MG63 (cell line): ENCODE results near the gene PLEKHM3. TPM values are rescaled to one million over a fixed set of nuclear protein-coding genes. Genes with fewer than 3 reads are reported as not detected.

Source experiments
- DNase-seq: peaks from one replicate; pipeline ENCODE4 v3.0.0-alpha.2; 2020
- H3K27me3 ChIP-seq: fragments of 250-450 bp; sonication (Bioruptor Pico); 2 replicates; pipeline ENCODE4 v1.5.1; 2020; ENCODE audit warnings: mild to moderate bottlenecking, moderate library complexity
- H3K36me3 ChIP-seq: fragments of 250-450 bp; sonication (Bioruptor Pico); 2 replicates; pipeline ENCODE4 v1.5.1; 2020; ENCODE audit warnings: mild to moderate bottlenecking, moderate library complexity
- H3K4me3 ChIP-seq: fragments of 250-450 bp; sonication (Bioruptor Pico); 2 replicates; pipeline ENCODE4 v1.5.1; 2020; ENCODE audit warnings: mild to moderate bottlenecking, moderate library complexity
- H3K9me3 ChIP-seq: fragments of 250-450 bp; sonication (Bioruptor Pico); 2 replicates; pipeline ENCODE4 v1.5.1; 2020; ENCODE audit warnings: mild to moderate bottlenecking, moderate library complexity
- total RNA-seq: library from RNA; depleted of rRNA; stranded (reverse); fragments of >200 nt; shearing (Covaris generic); gene quantifications from 2 replicates; pipeline ENCODE4 v1.2.3, GENCODE V29; 2014; ENCODE audit warnings: low replicate concordance

The PLEKHM3 gene
- total RNA-seq, 1 experiment from 2014 or later = 6.4 TPM

DNA sequence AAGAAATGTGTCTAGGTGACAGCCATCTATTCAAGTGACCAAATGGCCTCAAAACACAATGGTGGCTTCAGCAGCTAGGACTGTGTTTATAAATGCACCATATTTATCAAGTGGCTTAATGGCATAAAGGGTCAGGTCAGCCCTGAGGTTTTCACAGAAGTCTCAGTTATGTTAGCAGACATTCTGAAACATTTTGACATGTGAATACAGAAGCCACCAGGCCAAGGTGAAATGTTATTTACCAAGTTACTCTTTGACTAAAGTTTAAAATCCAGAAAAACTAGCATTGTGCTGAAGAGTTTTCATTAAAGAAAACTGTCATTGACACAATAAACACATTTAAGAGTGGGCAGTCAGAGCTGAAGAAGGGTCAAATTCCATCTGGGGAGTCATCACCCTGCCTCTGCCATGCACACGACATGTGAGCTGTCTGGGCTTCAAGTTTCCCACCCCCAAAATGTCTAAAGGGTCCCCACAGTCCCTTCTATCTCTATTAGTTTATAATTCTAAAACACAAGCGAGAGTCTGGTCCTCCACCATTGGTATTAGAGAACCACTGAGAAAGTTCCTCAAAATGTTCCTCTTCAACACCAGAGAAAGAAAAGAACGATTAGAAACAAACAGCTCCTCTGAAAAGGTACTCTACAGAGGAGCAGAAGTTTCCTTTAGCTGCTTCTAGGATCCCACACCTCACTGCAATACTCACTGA, 178.1 kb downstream of the PLEKHM3 start:
- H3K27me3 ChIP-seq = no peaks in the 10 kb centered on the region
- H3K36me3 ChIP-seq = no peaks in the 10 kb centered on the region
- DNase-seq = no peak
- no peaks in the 10 kb centered on the region for H3K9me3 ChIP-seq
- no peak overlapping the region for H3K4me3 ChIP-seq

DNA sequence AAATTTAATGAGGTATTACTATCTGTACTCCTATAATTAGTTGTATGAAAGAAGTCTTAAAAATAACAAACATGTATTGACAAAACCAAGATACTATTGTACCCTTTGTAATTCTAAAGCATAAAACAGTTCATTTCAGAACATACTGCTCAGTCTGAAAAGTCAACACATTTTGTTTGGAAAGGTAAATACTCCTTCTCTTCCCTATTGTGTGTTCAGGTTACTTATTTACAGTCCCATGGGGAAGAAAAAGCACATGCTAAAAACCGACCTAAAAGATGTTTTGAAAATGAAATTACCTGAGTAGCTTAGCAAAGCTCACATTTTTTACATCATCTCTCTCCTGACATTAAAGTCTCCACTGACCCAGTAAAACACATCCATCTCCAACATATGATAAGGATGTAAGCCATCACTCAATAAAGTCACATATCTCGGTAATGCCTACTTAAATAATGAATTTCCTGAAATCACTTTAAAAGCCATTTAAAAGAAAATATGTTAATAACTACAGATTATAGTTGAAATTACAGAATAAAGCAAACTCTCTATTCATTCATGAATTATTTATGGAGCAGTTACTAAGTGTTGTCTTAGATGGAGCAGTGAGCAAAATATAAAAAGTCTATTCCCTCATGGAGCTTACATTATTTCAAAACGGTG, 180.0 kb downstream of the PLEKHM3 start:
- Histone ChIP-seq H3K9me3 (no peaks in the 10 kb centered on the region), H3K27me3 (no peaks in the 10 kb centered on the region), H3K36me3 (no peaks in the 10 kb centered on the region), H3K4me3 (no peak overlapping the region)
- no peak for DNase-seq

DNA sequence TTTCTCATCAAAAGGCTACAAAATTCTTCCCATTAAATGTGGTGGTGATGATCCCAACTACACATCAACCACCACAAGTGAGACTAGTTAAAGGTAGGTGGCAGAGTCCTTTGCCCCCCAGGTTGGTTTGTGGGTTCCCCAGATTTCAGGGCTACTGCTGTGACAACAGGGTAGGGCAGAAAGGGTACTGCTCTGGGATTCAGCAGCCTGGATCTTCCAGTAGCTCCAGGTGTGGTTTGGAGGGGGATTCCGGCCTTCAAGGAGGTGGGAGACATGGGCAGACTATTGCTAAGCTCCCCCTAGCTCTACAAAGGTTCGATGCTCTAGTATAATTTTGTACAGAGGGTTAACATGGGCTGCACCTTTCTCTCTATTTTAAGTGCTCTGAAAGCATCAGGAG, 180.7 kb downstream of the PLEKHM3 start:
- Histone ChIP-seq H3K27me3 (no peaks in the 10 kb centered on the region), H3K4me3 (no peak overlapping the region), H3K36me3 (no peaks in the 10 kb centered on the region), H3K9me3 (no peaks in the 10 kb centered on the region)
- DNase-seq = no peak

DNA sequence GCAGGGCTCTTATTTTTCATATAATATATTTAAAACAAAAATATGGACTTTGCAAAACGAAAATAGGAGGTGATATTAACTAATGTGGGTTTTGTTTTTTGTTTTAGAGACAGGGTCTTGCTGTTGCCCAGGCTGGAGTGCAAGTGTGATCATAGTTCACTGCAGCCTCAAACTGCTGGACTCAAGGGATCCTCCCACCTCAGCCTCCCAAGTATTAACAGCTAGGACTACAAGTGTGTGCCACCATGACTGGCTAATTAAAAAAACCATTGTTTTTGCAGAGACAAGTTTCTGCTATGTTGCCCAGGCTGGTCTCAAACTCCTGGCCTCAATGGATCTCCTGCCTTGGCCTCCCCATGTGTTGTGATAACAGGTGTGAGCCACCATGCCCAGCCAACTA, 185.2 kb downstream of the PLEKHM3 start:
- Histone ChIP-seq H3K9me3 (no peaks in the 10 kb centered on the region), H3K27me3 (no peaks in the 10 kb centered on the region), H3K4me3 (no peak overlapping the region), H3K36me3 (no peaks in the 10 kb centered on the region; the same call in 1 of the 2 replicates)
- DNase-seq = no peak

DNA sequence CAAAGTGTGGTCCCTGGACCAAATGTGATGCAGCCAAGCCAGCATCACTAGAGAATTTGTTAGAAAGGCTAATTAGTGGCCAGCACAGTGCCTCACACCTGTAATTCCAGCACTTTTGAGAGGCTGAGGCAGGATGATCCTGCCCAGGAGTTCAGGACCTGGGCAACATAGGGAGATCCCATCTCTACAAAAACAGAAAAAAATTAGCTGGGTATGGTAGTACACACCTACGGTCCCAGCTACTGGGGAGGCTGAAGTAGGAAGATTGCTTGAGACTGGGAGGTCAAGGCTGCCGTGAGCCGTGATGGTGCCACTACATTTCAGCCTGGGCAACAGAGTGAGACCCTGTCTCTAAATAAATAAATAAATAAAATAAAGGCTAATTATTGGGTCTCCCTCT, 185.8 kb downstream of the PLEKHM3 start:
- no peaks in the 10 kb centered on the region for H3K27me3 ChIP-seq
- no peak overlapping the region for H3K4me3 ChIP-seq
- H3K36me3 ChIP-seq = no peaks in the 10 kb centered on the region; the same call in 1 of the 2 replicates
- no peak for DNase-seq
- H3K9me3 ChIP-seq = no peaks in the 10 kb centered on the region

DNA sequence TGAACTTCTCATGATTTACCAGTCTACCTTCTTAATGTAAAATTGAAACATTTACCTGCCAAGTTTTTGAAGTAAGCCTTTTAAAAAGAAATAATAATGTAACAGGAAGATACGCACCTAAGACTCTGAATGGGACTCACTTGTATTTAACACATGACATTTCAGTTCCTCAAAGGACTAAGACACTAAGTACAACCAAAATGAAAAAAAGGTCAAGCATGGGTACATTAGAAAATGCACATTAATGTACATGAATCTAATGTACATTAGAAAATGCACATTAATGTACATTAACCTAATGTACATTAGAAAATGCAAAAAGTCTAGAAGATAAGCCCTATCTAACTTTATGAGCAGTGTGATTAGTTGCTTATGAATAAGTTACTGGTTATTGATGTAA, 186.3 kb downstream of the PLEKHM3 start:
- no peaks in the 10 kb centered on the region; the same call in 1 of the 2 replicates for H3K36me3 ChIP-seq
- no peak for DNase-seq
- H3K9me3 ChIP-seq = no peaks in the 10 kb centered on the region
- H3K27me3 ChIP-seq = no peaks in the 10 kb centered on the region
- H3K4me3 ChIP-seq = no peak overlapping the region

DNA sequence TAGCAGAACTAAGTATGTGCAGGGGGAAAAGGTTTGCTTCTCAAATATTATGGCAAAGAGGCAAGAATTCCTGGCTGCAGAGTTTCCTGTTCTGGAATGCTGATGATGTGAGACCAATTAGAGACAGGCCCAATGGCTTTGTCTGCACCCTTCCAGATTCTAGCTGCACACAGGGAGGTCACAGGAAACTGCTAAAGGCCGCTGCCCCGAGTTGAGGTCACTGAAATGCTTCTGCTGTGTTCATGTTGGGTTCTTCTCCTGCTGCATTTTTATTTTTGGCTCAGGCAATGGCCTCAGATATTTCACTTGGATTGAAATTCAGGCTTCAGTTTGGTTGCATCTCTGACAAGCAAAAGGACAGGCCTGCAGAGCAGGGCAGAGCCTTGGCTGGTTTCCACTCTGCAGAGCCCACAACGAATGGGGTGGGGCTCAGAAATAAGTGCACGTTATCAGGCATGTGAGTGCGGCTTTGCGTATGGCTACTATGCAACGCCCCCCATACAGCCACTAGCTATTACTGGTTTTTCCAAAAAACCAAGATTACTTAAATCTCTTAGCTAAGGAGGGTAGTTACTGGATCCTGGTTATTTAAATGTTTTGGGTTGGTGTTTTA, 188.7 kb downstream of the PLEKHM3 start:
- Histone ChIP-seq H3K36me3 (no peaks in the 10 kb centered on the region; the same call in 1 of the 2 replicates), H3K27me3 (no peaks in the 10 kb centered on the region), H3K4me3 (no peak overlapping the region), H3K9me3 (no peaks in the 10 kb centered on the region)
- no peak for DNase-seq

DNA sequence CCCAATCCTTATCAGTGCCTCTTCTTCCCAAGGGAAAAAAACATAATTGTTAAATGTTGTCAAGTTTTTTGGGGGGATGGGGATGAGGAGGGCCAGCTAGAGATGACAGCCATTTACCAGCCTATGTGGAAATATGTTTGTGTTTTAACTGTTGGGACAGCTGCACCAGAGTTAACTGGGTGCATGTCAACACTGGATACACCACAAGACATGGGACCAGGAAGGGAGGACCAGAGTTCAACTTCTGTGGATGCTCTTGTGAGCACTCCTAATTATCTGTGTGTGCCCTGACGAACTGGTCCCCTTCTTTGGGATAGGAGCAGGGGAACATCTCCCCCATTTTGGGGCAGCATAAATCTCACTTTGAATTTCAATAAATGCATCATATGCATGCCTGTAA, 189.5 kb downstream of the PLEKHM3 start:
- no peak for DNase-seq
- Histone ChIP-seq H3K4me3 (no peak overlapping the region), H3K9me3 (no peaks in the 10 kb centered on the region), H3K36me3 (no peaks in the 10 kb centered on the region; the same call in 1 of the 2 replicates), H3K27me3 (no peaks in the 10 kb centered on the region)

DNA sequence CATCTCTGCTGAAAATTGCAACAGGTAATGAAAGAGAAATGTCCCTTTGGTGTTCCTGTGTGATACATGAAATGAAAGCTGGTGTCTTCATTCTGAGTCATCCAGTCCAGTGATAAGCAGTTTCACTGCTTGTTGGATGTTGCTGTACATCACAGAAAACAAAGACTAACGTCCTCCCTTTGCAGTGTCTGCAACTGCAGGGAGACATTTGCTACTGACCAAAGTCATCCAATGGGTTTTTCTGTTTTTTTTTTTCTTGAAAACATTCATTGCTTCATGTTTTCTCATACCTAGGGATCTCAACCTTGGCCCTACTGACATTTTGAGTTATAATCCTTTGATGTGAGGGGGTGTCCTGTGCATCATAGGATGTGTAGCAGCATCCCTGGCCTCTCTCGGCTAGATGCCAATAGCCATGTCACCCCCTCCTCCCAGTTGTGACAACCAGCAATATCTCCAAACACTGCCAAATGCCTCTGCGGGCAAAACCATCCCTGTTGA, 192.0 kb downstream of the PLEKHM3 start:
- H3K36me3 ChIP-seq = no peaks in the 10 kb centered on the region; the same call in 1 of the 2 replicates
- no peak overlapping the region for H3K4me3 ChIP-seq
- no peaks in the 10 kb centered on the region for H3K27me3 ChIP-seq
- DNase-seq = no peak
- no peaks in the 10 kb centered on the region for H3K9me3 ChIP-seq

DNA sequence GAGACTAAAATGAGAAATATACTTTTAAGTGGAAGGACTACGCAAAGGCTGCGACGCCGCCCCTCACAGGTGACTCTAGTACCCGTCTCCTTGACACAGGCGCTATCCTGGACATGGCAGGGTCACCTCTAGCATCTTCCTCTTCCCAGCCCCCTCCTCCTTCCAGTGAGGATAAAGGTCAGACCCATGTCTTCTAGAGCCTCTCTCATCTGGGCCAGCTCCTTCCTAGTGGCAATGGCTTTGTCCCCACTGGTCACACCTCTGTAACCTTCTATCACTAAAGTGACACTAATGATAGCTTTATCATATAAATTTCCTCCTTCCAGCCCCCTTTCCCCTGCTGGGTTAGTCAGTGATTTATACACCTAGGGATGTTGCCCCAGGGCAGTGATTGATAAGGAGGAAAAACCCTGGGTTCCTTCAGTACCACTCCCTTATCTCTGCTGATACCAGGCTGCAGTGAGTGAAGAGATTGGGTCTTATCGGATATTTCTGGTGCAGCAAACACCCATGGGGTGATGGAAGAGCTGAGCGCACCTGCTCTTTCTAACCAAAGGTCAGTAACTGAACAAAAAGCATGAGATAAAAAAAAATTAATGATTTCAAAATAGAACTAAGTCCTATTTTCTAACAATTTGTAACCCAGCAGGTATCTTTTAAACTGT, 193.6 kb downstream of the PLEKHM3 start:
- Histone ChIP-seq H3K27me3 (no peaks in the 10 kb centered on the region), H3K4me3 (no peak overlapping the region), H3K9me3 (no peaks in the 10 kb centered on the region), H3K36me3 (no peaks in the 10 kb centered on the region; the same call in 1 of the 2 replicates)
- DNase-seq = no peak

DNA sequence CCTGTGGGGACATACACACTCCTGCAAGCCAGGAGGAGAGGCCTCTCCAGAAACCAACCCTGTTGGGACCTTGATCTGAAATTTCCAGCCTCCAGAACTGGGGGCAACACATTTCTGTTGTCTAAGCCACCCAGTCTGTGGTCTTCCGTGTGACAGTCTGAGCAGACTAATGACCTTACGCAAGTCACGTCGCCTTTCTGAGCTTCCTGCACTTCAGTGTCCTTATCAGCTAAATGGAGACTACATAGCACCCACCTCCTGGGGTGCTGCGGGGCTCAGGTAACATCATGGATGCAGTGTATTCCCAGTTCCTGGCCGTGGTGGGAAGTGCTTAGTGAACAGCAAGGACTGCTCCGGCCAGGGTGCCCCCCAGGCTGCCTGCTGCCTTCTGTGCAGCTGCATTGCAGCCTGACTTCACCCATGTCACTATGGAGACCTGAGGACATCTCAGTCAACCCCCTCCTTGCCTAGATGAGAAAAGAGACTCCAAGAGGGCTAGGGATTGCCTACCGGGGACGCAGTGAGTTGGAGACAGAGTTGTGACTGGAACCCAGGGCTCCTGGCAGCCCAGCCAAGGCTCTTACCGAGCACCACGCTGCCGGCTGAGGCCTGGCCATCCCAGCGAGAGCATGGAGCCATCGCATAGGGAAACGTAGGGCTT, 194.4 kb downstream of the PLEKHM3 start:
- Histone ChIP-seq H3K4me3 (no peak overlapping the region), H3K27me3 (no peaks in the 10 kb centered on the region), H3K9me3 (no peaks in the 10 kb centered on the region), H3K36me3 (no peaks in the 10 kb centered on the region)
- no peak for DNase-seq

DNA sequence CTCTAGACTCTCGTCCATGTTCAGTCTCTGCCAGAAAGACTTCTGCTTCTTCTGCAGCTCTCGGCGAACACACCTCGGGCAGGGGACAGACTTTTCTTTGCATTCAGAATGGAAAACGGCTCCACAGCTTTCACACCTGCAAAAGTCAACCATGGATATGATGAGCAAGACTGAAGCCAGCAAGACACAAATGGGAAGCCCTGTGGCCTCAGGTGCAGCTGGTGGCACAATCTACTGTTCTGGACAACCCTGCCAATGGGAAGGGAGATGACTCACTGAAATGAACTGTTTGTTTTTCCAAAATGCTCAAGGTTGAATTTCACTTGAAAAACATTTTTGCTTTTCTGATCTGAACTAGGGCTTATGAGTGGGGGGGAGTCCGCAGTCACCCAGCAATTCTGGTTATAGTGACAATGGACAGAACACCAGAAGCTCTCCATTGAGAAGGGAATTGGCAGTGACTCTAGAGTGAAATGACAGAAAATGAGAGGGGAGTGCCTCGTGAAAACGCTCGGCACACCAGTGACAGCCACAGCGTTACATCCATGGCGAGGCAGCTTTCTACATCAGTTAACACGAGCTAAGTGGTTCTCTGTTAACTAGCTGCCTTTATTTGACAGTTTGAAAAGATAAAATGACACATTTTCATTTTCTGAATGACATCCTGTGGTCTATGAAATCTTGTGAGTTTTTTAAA, 196.8 kb downstream of the PLEKHM3 start:
- no peak for DNase-seq
- Histone ChIP-seq H3K9me3 (no peaks in the 10 kb centered on the region), H3K27me3 (no peaks in the 10 kb centered on the region), H3K36me3 (no peaks in the 10 kb centered on the region), H3K4me3 (no peak overlapping the region)

DNA sequence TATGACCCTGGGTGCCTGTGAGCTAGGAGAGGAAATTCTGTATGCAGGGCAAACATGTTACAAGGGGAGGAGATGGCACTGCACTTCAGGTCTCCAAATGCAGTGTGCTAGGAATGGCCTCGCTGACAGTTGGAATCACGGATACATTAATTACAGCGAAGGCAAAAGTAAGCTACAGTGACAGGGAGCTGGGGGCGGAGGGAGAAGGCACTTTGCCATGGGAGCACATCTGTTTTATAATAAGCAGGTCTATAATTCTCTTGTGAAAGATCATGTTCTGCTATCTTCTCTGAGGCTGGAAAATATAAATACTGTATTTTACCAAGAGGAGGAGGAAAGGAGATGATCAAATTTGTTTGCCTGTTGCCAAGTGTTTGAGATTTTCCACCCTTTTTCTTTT, 199.3 kb downstream of the PLEKHM3 start:
- no peak for DNase-seq
- Histone ChIP-seq H3K4me3 (no peak overlapping the region), H3K27me3 (no peaks in the 10 kb centered on the region), H3K9me3 (no peaks in the 10 kb centered on the region), H3K36me3 (no peaks in the 10 kb centered on the region)

DNA sequence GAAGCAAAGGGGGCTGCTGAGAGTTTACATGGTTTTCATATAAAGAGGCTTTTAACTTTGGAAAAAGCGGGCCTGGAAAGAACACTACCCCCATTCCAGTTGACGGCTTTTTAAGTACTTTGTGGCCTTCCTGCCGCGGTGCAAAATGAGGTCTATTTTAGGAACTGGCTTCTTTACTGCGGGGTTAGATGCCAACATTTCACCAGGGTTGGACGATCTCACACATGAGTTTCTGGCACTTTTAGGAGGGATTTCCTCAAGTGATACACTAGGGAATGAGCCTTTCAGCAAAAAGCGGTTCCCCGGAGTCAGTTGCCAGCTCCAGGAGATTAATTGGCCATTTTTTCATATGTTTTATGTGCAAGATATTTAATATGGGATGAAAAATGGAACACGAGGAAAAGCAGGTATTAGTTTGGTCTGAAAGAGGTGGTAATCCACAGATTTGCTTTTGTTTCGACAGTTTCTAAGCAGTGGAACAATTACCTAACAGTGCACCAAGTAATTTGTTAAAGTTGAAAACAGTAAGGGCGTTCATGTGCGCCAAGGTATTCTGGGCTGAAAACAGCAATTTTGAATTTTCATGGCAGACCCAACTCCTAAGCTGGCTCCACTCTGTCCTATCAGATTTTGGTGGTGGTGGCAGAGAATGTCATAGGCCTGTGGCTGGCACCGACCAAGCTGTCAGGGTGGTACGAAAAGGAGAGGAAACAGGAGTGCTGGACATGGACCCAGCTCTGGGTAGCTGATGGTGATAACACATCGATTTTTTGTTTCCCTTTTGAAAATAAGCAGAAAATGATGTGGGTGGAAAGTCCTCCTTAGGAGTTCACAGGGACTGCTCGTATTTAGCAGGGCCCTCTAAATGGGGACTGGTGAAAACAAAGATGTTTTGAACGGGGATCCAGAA, 200.0 kb downstream of the PLEKHM3 start:
- no peak for DNase-seq
- Histone ChIP-seq H3K9me3 (no peaks in the 10 kb centered on the region), H3K27me3 (no peaks in the 10 kb centered on the region), H3K36me3 (no peaks in the 10 kb centered on the region), H3K4me3 (no peak overlapping the region)

DNA sequence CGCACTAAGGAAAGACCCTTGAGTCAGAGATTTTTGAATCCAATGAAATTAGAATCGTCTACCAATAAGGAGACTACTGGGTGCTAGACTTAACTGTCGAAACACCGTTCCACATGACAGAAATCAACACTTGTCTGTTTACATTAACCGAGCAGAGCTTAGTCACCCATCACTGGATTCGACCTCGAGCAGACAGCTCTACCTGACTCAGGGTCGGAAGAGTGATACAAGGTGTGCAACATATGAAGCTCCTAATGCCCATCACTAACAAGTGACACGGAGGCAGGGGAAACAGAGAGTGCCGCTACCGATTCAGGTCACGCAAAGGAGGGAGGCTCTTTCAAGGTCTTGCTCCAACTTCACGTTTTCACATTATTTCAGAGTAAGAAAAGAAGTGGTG, 201.5 kb downstream of the PLEKHM3 start:
- DNase-seq = no peak
- Histone ChIP-seq H3K36me3 (no peaks in the 10 kb centered on the region), H3K9me3 (no peaks in the 10 kb centered on the region), H3K4me3 (no peak overlapping the region), H3K27me3 (no peaks in the 10 kb centered on the region)
